Stimulated activated CD8-positive, alpha-beta memory T cell treated with anti-CD3 and anti-CD28 coated beads, Interleukin-12 subunit alpha, Interleukin-12 subunit beta, amount 100 ng/mL, for 24 hours (primary cell): ENCODE data around the gene PNO1.
"Not testable (repeated sequence)": the region's sequence is repeated elsewhere in the genome, so short reads cannot be mapped to it uniquely, and the experiment has no call there.

Experiments used
- DNase-seq: peaks from one replicate; pipeline ENCODE4 v3.0.0-alpha.2; 2020; ENCODE audit errors: extremely low read depth

PNO1 gene

DNA sequence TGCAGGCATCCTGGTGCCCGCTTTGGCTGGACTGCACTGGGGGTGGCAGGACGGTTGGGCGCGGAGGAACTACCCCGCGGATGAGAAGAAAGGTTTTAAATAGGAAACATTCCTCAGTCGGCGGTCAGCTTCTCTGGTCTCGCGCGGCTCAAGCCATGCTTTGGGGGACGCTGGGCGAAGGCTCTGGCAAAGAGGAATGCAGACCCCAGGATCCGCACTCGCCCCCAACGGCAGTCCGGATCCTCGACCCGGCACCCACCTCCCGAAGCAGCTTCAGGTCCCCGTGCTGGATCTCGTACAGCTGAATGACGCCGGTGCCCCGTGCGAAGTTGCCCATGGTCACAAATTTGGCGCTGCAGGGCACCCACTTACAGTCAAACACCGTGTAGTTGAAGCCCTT, 686 bp upstream of the PNO1 start:
- DNase-seq: no peak

GRCh38 chr2:68158134-68158447, 403 bp downstream of the PNO1 start:
- no peak for DNase-seq

- DNase-seq: no peak
Measured at GRCh38 chr2:68163641-68164040, 6.0 kb downstream of the PNO1 start.

DNA sequence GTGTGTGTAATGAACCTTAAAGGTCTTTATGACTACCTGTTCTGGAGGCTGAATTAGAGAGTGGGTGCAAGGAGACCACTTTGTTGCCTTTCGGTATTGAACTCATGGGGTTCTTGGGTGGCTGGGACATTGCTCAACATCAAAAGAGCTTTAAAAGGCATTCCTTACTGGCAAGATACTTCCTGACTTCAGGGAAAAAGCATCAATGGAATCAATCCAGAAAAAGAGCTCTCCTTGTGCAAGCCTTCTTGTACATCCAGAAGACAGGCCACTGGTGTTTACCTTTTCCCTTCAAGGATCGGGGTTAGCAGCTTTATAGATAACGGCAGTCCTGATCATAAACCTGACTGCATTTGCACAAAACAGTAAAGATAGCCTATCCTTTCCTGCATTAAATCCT, 9.5 kb downstream of the PNO1 start:
- DNase-seq: no peak

DNA sequence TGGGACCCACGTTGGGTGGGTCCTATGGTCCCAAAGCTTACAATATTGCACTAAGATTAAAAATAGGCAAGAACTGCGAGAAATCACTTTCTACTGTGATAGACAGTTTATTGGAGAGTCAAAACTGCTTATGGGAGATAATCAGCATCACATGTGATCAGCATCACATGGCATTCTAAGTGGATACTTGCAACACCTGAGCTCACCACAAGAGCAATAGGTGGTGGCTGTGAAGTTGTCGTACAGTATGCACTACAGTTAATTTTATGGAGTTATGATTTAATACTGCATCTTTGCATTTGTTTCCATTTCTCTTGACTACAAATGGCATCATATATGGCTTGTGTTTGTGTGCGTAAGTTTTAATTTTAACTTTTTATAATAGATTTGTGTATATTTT, 11.6 kb downstream of the PNO1 start:
- DNase-seq: no peak

DNA sequence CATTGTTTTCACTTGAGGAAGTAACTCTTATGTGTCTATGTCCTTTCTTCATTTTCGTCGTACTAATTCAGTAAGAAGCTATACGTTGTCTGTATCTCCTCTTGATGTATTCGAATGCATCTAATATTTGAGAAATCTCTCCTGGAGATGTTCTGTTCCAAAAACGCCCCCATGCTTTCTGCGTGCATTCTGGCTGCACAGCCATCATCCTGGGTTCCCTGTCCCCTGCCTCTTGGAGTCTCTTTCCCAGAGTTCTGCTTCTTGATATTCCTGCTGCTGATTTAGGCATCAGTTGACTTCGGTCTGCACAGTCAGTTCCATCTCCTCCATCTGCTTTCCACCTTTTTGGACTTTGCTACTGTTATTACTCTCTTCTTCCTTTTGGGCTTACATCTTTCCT, 13.5 kb downstream of the PNO1 start:
- DNase-seq: no peak

- no peak for DNase-seq
Measured at GRCh38 chr2:68171684-68172083, 14.0 kb downstream of the PNO1 start.

DNA sequence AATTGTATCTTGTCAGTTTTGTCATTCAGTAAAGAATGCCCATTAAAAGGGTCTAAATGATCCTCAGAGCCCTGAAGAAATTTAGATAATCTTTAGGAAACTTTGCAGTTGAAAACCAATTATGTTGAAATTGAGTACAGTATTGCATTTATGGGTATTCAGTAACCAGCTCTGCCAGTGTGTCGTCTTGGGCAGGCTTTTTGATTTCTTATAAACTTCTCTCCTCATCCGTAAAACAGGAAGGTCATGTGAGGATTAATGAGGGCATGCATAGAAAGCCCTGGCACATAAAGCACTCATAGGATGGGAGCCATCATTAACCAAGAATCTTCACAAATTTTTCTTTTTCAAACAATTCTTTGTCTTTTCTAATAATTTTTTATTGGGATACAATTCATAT, 14.8 kb downstream of the PNO1 start:
- DNase-seq: no peak

- no peak for DNase-seq
Measured at GRCh38 chr2:68172990-68173700, 15.5 kb downstream of the PNO1 start.

- DNase-seq: not testable (repeated sequence)
Measured at GRCh38 chr2:68175210-68175609, 17.5 kb downstream of the PNO1 start.

DNA sequence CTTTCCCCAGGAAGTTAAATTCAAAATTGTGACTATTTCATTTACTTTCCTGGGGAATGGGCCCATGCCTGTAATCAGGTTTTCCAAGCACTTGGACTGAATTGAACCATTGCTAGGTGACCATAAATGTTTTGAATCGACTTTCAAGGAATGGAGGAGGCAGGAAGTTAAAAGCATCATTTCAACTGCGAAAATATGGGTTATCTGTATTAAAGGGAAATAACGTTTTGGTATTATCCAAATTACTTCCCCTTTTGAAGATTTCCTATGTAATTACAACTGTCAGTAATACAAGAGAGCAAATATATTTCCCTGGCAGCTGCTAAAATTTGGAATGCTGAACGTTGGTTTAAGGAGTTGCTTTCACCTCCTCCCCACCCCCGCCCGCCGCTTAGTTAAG, 19.0 kb downstream of the PNO1 start:
- DNase-seq: no peak

DNA sequence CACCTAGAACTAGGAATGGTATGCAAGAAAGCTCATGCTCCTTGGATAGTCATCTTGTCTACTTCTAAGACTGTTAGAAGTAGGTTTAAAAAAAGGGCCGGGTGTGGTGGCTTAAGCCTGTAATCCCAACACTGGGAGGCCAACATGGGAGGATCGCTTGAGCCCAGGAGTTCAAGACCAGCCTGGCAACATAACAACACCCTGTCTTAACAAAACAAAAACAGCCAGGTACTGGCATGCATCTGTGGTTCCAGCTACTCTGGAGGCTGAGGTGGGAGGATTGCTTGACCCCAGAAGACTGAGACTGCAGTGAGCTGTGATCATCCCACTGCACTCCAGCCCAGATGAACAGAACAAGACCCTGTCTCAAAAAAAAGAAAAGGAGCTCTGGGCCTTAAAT, 19.9 kb downstream of the PNO1 start:
- no peak for DNase-seq

- DNase-seq: no peak
Measured at GRCh38 chr2:68178432-68178831, 20.7 kb downstream of the PNO1 start.

GRCh38 chr2:68178954-68179627, 21.4 kb downstream of the PNO1 start:
- DNase-seq: no peak

DNA sequence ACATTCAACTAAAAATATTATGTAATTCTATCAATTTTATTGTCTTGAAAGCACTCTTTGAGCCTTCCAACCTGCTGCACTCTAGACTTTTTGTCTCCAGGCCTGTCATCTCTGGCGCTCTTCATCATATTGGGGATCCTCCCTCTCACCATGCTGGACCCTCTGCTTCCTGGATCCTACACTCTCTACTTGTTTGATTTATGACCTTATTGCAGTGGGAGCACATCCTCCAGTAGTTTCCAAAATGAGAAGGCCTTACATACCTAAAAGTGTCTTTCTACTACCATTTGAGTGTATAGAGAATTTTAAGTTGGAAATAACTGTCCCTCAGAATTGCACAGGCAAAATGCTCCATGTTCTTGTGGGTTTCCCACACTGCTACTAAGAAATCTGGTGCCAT, 25.2 kb downstream of the PNO1 start:
- DNase-seq: no peak

GRCh38 chr2:68185541-68186164, 28.0 kb downstream of the PNO1 start:
- peak; percentile 22 for DNase-seq

DNA sequence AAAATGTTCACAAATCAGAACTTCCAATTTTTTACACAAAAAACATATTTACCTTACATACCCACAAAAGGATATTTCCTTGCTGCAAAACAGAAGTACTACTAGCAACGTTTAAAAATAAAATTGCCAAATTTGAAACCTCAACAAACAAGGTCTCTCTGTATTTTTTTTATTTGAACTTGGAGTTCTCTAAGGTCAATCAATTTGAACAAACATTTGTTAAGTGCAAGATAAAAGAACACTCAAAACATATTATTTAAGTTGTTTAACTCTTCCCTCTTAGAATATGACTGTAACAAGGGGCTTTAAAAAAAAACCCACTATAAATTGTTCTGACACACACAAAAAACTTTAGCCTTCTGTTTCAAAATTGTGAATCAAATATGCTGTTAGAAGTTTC, 29.6 kb downstream of the PNO1 start:
- no peak for DNase-seq

DNA sequence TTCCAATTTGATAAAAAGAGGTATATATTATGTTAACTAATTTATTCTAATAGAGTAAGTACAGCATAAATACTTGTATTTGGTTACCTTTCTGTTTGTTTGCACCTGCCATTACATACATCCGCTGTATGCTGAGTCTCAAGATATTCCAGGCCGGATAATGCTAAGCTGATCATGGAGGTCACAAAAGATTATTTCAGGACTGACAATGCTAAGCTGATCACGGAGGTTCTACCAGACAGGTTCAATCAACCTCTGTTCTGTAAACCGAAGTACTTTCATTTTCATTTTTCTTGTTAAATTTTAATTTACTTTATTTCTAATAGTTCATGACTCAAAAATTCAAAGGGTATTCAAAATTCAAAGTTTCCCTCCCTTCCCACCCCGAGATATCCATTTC, 31.1 kb downstream of the PNO1 start:
- DNase-seq: no peak

DNA sequence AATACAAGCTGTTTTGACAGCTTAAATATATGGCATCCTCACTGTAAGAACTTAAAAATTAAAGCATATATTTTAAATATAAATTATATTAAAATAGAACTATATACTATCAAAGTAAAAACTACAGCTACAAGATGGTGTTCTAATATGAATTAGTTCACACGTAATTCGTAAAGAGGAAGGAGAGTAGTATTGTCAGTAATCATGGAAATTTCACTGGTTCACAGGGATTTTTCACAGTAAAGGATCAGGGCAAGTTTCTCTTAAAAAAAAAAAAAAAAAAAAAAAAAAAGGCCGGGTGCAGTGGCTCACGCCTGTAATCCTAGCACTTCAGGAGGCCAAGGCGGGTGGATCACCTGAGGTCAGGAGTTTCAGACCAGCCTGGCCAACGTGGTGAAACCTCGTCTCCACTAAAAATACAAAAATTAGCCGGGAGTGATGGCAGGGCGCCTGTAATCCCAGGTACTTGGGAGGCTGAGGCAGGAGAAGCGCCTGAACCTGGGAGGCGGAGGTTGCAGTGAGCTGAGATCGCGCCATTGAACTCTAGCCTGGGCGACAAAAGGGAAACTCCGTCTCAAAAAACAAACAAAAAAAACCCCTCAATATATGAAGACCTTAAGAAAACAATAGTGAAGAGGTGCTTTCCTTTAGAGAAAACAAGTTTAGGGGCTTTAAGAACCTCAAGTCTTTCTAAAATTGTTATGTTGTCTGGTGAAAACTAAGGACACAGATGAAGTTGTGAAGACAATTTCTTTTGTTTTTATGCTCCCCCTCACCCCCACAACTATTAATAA, 32.5 kb downstream of the PNO1 start:
- no peak for DNase-seq

GRCh38 chr2:68190991-68191731, 33.5 kb downstream of the PNO1 start:
- no peak for DNase-seq

- no peak for DNase-seq
Measured at GRCh38 chr2:68193144-68193543, 35.5 kb downstream of the PNO1 start.

DNA sequence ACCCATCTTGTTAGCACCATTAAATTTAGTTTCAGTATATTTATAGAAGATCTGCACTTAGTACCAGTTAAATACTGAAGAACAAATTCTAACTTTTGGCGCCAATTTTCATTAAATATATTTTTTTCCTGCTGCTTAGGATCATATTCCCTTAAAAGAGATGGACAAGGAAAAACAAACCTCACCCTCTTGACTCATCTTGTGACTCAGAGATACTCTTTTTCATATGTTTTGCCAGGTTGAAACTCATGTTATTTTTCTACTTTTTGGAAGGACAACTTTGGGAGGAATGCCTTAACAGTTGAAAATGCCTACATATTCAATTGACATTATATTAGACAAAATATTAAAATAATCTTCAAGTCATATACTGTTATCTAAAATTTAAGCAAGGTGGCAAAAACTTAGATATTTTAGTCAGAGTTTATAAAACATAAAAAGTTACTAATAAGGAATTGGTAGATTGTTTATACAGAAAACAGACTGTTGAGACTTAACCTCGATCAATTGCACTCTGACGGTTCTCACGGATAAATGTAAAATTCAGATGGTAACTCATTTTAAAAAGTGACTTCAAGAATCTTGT, 36.2 kb downstream of the PNO1 start:
- DNase-seq: no peak
